Measurements from ENCODE around the gene NPAS4.

- no peak for TF ChIP-seq MXI1 (IDR thresholded peaks at IDR 0.05; ENCODE audit: borderline replicate concordance, low read depth, low read length)
- no peak for TF ChIP-seq USF2 (IDR thresholded peaks at IDR 0.05; ENCODE audit: low read depth, low read length)
- TF ChIP-seq CTCF (conservative IDR thresholded peaks at IDR 0.05; ENCODE audit: low read depth, low read length), result no peak
These were observed 10.6 kb upstream of the NPAS4 start for GRCh38 chr11:66410191-66410590.
